NCI-H2171 treated with DMSO at 0.1 percent for 48 hours (cell line): ENCODE data around the gene CYB5D1.

Experiments
- DNase-seq: peaks from one replicate; lab custom pipeline; 2025; lab: John Stamatoyannopoulos, UW

CYB5D1 gene

GRCh38 chr17:7886227-7887037 lies 28.6 kb downstream of the CYB5D1 start:
- peak; percentile 67 for DNase-seq

GRCh38 chr17:7887038-7887481 lies 29.3 kb downstream of the CYB5D1 start:
- DNase-seq = no peak

- DNase-seq = peak; percentile 100
Measured at GRCh38 chr17:7887482-7888183, 29.8 kb downstream of the CYB5D1 start.

- DNase-seq = peak; percentile 72
Measured at GRCh38 chr17:7888184-7888920, 30.5 kb downstream of the CYB5D1 start, which contains the start of gene CHD3. Gene CHD3 (plus strand): TSS chr17:7888789. CDS start chr17:7889001, 212 bp downstream.

- peak; percentile 92 for DNase-seq
Measured at GRCh38 chr17:7889166-7889955, 31.6 kb downstream of the CYB5D1 start.

GRCh38 chr17:7893187-7893880 lies 35.5 kb downstream of the CYB5D1 start:
- DNase-seq = no peak

GRCh38 chr17:7894226-7894625 lies 36.4 kb downstream of the CYB5D1 start:
- DNase-seq = no peak

- no peak for DNase-seq
Measured at GRCh38 chr17:7894866-7895265, 37.1 kb downstream of the CYB5D1 start.

GRCh38 chr17:7897090-7897489 lies 39.3 kb downstream of the CYB5D1 start:
- DNase-seq = no peak

GRCh38 chr17:7897773-7898172 lies 40.0 kb downstream of the CYB5D1 start:
- peak; percentile 15 for DNase-seq

GRCh38 chr17:7903154-7904103 lies 45.6 kb downstream of the CYB5D1 start:
- no peak for DNase-seq

- no peak for DNase-seq
Measured at GRCh38 chr17:7909089-7909488, 51.3 kb downstream of the CYB5D1 start.

GRCh38 chr17:7910281-7910680 lies 52.5 kb downstream of the CYB5D1 start:
- DNase-seq = no peak

- no peak for DNase-seq
Measured at GRCh38 chr17:7910711-7911110, 52.9 kb downstream of the CYB5D1 start.

GRCh38 chr17:7911116-7911515 lies 53.3 kb downstream of the CYB5D1 start:
- no peak for DNase-seq
